ENCODE data around the gene CDK6. TPM values are rescaled to one million over a fixed set of nuclear protein-coding genes. Genes with fewer than 3 reads are reported as not detected.

Gene CDK6
- total RNA-seq, 2 experiments from 2014 or later: 118 to 229 TPM

GRCh38 chr7:92722541-92722940 is 113.8 kb downstream of the CDK6 start:
- Mint-ChIP-seq H3K27me3 (no peaks in the 10 kb centered on the region), H3K4me3 (no peak overlapping the region), H3K9me3 (ENCODE audit: low read depth) (no peaks in the 10 kb centered on the region), H3K36me3 (peaks cover 66% of the 10 kb centered on the region), H3K4me1 (peaks cover 56% of the 10 kb centered on the region), H3K27ac (no peak overlapping the region)
- DNase-seq (no peak), ATAC-seq (no peak)
- CTCF ChIA-PET: interaction anchor here (1.1 to 1.6 kb wide), 3 partner anchors 14 to 108 kb away, joined by 3 to 4 read pairs (median 3); no protein-coding TSS in a partner anchor

- Mint-ChIP-seq H3K4me3 (no peak overlapping the region), H3K27me3 (no peaks in the 10 kb centered on the region), H3K27ac (no peak overlapping the region), H3K9me3 (ENCODE audit: low read depth) (no peaks in the 10 kb centered on the region), H3K36me3 (peaks cover 68% of the 10 kb centered on the region), H3K4me1 (peaks cover 63% of the 10 kb centered on the region)
- ATAC-seq (no peak), DNase-seq (no peak)
- CTCF ChIA-PET: interaction anchor here (0.9 to 2.2 kb wide), 4 partner anchors 17 to 112 kb away, joined by 3 to 8 read pairs (median 3); no protein-coding TSS in a partner anchor
Measured at GRCh38 chr7:92720604-92721350, 115.6 kb downstream of the CDK6 start.

- no peaks in the 10 kb centered on the region for H3K27me3 Mint-ChIP-seq
- peak overlapping the region; percentile 74 for H3K4me3 Mint-ChIP-seq
- no peaks in the 10 kb centered on the region for H3K9me3 Mint-ChIP-seq (ENCODE audit: low read depth)
- ATAC-seq: peak; percentile 92
- CTCF ChIA-PET: interaction anchor here (1.0 to 3.4 kb wide), 5 partner anchors 15 to 115 kb away, joined by 3 to 9 read pairs (median 5); no protein-coding TSS in a partner anchor
- H3K27ac Mint-ChIP-seq: peak overlapping the region; percentile 83
- peaks cover 64% of the 10 kb centered on the region for H3K36me3 Mint-ChIP-seq
- peaks cover 56% of the 10 kb centered on the region for H3K4me1 Mint-ChIP-seq
- peak; percentile 79 for DNase-seq
Measured at GRCh38 chr7:92717993-92718716, 118.2 kb downstream of the CDK6 start.

GRCh38 chr7:92717623-92717992 is 118.8 kb downstream of the CDK6 start:
- DNase-seq: no peak
- ATAC-seq: no peak
- Mint-ChIP-seq H3K27me3 (no peaks in the 10 kb centered on the region), H3K4me1 (peaks cover 53% of the 10 kb centered on the region), H3K9me3 (ENCODE audit: low read depth) (no peaks in the 10 kb centered on the region), H3K36me3 (peaks cover 63% of the 10 kb centered on the region), H3K27ac (peak overlapping the region; percentile 83), H3K4me3 (peak overlapping the region; percentile 74)
- CTCF ChIA-PET: interaction anchor here (1.0 to 3.4 kb wide), 5 partner anchors 15 to 115 kb away, joined by 3 to 9 read pairs (median 5); no protein-coding TSS in a partner anchor

- DNase-seq: no peak
- CTCF ChIA-PET: interaction anchor here (1.2 to 3.4 kb wide), 3 partner anchors 92 to 116 kb away, joined by 5 to 9 read pairs (median 7); no protein-coding TSS in a partner anchor
- Mint-ChIP-seq H3K27ac (peak overlapping the region; percentile 83), H3K27me3 (no peaks in the 10 kb centered on the region), H3K36me3 (peaks cover 61% of the 10 kb centered on the region), H3K4me1 (peaks cover 48% of the 10 kb centered on the region), H3K4me3 (no peak overlapping the region), H3K9me3 (ENCODE audit: low read depth) (no peaks in the 10 kb centered on the region)
- no peak for ATAC-seq
Measured at GRCh38 chr7:92716825-92717580, 119.4 kb downstream of the CDK6 start.

GRCh38 chr7:92715963-92716362 is 120.4 kb downstream of the CDK6 start:
- no peak overlapping the region for H3K27ac Mint-ChIP-seq
- H3K9me3 Mint-ChIP-seq (ENCODE audit: low read depth): no peaks in the 10 kb centered on the region
- H3K4me3 Mint-ChIP-seq: no peak overlapping the region
- ATAC-seq: no peak
- peaks cover 58% of the 10 kb centered on the region for H3K36me3 Mint-ChIP-seq
- no peak for DNase-seq
- H3K27me3 Mint-ChIP-seq: no peaks in the 10 kb centered on the region
- CTCF ChIA-PET: interaction anchor here (2.6 to 3.4 kb wide), 2 partner anchors 95 to 117 kb away, joined by 7 to 9 read pairs; no protein-coding TSS in a partner anchor
- peaks cover 46% of the 10 kb centered on the region for H3K4me1 Mint-ChIP-seq

- CTCF ChIA-PET: interaction anchor here (1.2 to 1.5 kb wide), 2 partner anchors 19 to 114 kb away, joined by 3 to 4 read pairs; no protein-coding TSS in a partner anchor
Measured at GRCh38 chr7:92714767-92715166, 121.6 kb downstream of the CDK6 start.

GRCh38 chr7:92714280-92714679 is 122.1 kb downstream of the CDK6 start:
- H3K36me3 Mint-ChIP-seq: peaks cover 59% of the 10 kb centered on the region
- ATAC-seq (no peak), DNase-seq (no peak)
- CTCF ChIA-PET: interaction anchor here (1.2 to 1.5 kb wide), 2 partner anchors 19 to 115 kb away, joined by 3 to 4 read pairs; no protein-coding TSS in a partner anchor
- peaks cover 41% of the 10 kb centered on the region for H3K4me1 Mint-ChIP-seq
- no peak overlapping the region for H3K4me3 Mint-ChIP-seq
- H3K27ac Mint-ChIP-seq: peak overlapping the region; percentile 29
- no peaks in the 10 kb centered on the region for H3K9me3 Mint-ChIP-seq (ENCODE audit: low read depth)
- no peaks in the 10 kb centered on the region for H3K27me3 Mint-ChIP-seq

More at GRCh38 chr7:92714767-92715166, 121.6 kb downstream of the CDK6 start:
- no peak for DNase-seq
- H3K4me1 Mint-ChIP-seq: peaks cover 43% of the 10 kb centered on the region
- no peaks in the 10 kb centered on the region for H3K9me3 Mint-ChIP-seq (ENCODE audit: low read depth)
- H3K4me3 Mint-ChIP-seq: no peak overlapping the region
- no peak for ATAC-seq
- H3K27ac Mint-ChIP-seq: no peak overlapping the region
- peaks cover 61% of the 10 kb centered on the region for H3K36me3 Mint-ChIP-seq
- H3K27me3 Mint-ChIP-seq: no peaks in the 10 kb centered on the region

- CTCF ChIA-PET: interaction anchor here (0.6 kb wide), 1 partner anchor 123 kb away, joined by 3 read pairs; no protein-coding TSS in a partner anchor
Measured at GRCh38 chr7:92709912-92710311, 126.5 kb downstream of the CDK6 start.

GRCh38 chr7:92709150-92709549 is 127.2 kb downstream of the CDK6 start:
- Mint-ChIP-seq H3K36me3 (peaks cover 66% of the 10 kb centered on the region), H3K4me3 (no peak overlapping the region), H3K9me3 (ENCODE audit: low read depth) (no peaks in the 10 kb centered on the region), H3K4me1 (peaks cover 40% of the 10 kb centered on the region), H3K27me3 (no peaks in the 10 kb centered on the region), H3K27ac (no peak overlapping the region)
- no peak for ATAC-seq
- no peak for DNase-seq
- CTCF ChIA-PET: interaction anchor here (0.6 kb wide), 1 partner anchor 123 kb away, joined by 3 read pairs; no protein-coding TSS in a partner anchor

More at GRCh38 chr7:92709912-92710311, 126.5 kb downstream of the CDK6 start:
- no peaks in the 10 kb centered on the region for H3K9me3 Mint-ChIP-seq (ENCODE audit: low read depth)
- ATAC-seq (no peak), DNase-seq (no peak)
- peaks cover 66% of the 10 kb centered on the region for H3K36me3 Mint-ChIP-seq
- H3K4me1 Mint-ChIP-seq: peaks cover 41% of the 10 kb centered on the region
- H3K27ac Mint-ChIP-seq: no peak overlapping the region
- H3K4me3 Mint-ChIP-seq: no peak overlapping the region
- H3K27me3 Mint-ChIP-seq: no peaks in the 10 kb centered on the region

GRCh38 chr7:92708111-92709042 is 128.0 kb downstream of the CDK6 start:
- Mint-ChIP-seq H3K27me3 (no peaks in the 10 kb centered on the region), H3K27ac (peak overlapping the region; percentile 52), H3K4me3 (no peak overlapping the region), H3K4me1 (peaks cover 35% of the 10 kb centered on the region), H3K36me3 (peaks cover 61% of the 10 kb centered on the region), H3K9me3 (ENCODE audit: low read depth) (no peaks in the 10 kb centered on the region)
- no peak for DNase-seq
- CTCF ChIA-PET: no interaction called here
- peak; percentile 82 for ATAC-seq

- DNase-seq (no peak), ATAC-seq (no peak)
- H3K27ac Mint-ChIP-seq: no peak overlapping the region
- no peak overlapping the region for H3K4me3 Mint-ChIP-seq
- no peaks in the 10 kb centered on the region for H3K9me3 Mint-ChIP-seq (ENCODE audit: low read depth)
- H3K4me1 Mint-ChIP-seq: peaks cover 37% of the 10 kb centered on the region
- CTCF ChIA-PET: no interaction called here
- H3K27me3 Mint-ChIP-seq: no peaks in the 10 kb centered on the region
- H3K36me3 Mint-ChIP-seq: peaks cover 61% of the 10 kb centered on the region
Measured at GRCh38 chr7:92707435-92707834, 128.9 kb downstream of the CDK6 start.

Data from activated CD8-positive, alpha-beta memory T cell treated with anti-CD3 and anti-CD28 coated beads, Interleukin-2, amount 10 ng/mL, durations not matched to agents 7 days and 5 days (primary cell).